Measurements from ENCODE around the gene NR5A2. TPM values are rescaled to one million over a fixed set of nuclear protein-coding genes. Genes with fewer than 3 reads are reported as not detected.

Gene NR5A2
- total and polyA plus RNA-seq, 10 of the 15 experiments (the other 5 are each of a cell fraction or from before 2014, with no cell fraction given) = 0.02 to 0.60 (median 0.15) TPM; not detected in 1

- H3K79me2 ChIP-seq (ENCODE audit: control insufficient read depth, insufficient read depth, low read length) = no peaks in the 10 kb centered on the region
- peak; percentile 72 for ATAC-seq
- no peaks in the 10 kb centered on the region for H3K36me3 ChIP-seq (ENCODE audit: control insufficient read depth in 2 of 2, insufficient read depth in 2 of 2, low read length in 1 of 2)
- no peak for DNase-seq (ENCODE audit: low read depth, low spot score)
- H3K4me1 ChIP-seq (ENCODE audit: control insufficient read depth, insufficient read depth, low read length) = no peaks in the 10 kb centered on the region
- H3K9me3 ChIP-seq (replicated peaks; ENCODE audit: control insufficient read depth, insufficient read depth, low read length) = no peaks in the 10 kb centered on the region
- in situ Hi-C loops (cut with MboI) = no loop called here
- ChIA-PET RAD21 (ENCODE audit: unreplicated experiment) (interaction anchor here (1.0 kb wide), 1 partner anchor 11 kb away, joined by 3 read pairs; no protein-coding TSS in a partner anchor), SMC1A (ENCODE audit: uncharacterized antibody, unreplicated experiment) (interaction anchor here (0.6 to 1.3 kb wide), 5 partner anchors 9 to 216 kb away, joined by 3 to 5 read pairs (median 3); no protein-coding TSS in a partner anchor), CTCF (interaction anchor here (0.7 to 1.0 kb wide), 2 partner anchors 9 to 186 kb away, joined by 3 to 6 read pairs; no protein-coding TSS in a partner anchor), POLR2A (no interaction called here)
- intact Hi-C loops (cut with micrococcal nuclease; ENCODE audit: unreplicated experiment) = no loop called here
- H3K27me3 ChIP-seq (replicated peaks in 1 of 2; ENCODE audit: control insufficient read depth in 2 of 2, insufficient read depth in 2 of 2, low read length in 1 of 2) = no peaks in the 10 kb centered on the region; a peak in 2 of 4 replicates
- no peak overlapping the region for H2AFZ ChIP-seq (ENCODE audit: control insufficient read depth, low read depth, low read length)
- H3K4me3 ChIP-seq = no peak overlapping the region
- TF ChIP-seq, protein P1, sequence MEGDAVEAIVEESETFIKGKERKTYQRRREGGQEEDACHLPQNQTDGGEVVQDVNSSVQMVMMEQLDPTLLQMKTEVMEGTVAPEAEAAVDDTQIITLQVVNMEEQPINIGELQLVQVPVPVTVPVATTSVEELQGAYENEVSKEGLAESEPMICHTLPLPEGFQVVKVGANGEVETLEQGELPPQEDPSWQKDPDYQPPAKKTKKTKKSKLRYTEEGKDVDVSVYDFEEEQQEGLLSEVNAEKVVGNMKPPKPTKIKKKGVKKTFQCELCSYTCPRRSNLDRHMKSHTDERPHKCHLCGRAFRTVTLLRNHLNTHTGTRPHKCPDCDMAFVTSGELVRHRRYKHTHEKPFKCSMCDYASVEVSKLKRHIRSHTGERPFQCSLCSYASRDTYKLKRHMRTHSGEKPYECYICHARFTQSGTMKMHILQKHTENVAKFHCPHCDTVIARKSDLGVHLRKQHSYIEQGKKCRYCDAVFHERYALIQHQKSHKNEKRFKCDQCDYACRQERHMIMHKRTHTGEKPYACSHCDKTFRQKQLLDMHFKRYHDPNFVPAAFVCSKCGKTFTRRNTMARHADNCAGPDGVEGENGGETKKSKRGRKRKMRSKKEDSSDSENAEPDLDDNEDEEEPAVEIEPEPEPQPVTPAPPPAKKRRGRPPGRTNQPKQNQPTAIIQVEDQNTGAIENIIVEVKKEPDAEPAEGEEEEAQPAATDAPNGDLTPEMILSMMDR (IDR thresholded peaks at IDR 0.05 in 2 of 3, conservative IDR thresholded peaks at IDR 0.05 in 1 of 3; ENCODE audit: control insufficient read depth in 2 of 3, extremely low read depth in 1 of 3, insufficient read depth in 1 of 3, low read depth in 3 of 3, low read length in 3 of 3) = peak; percentile 23 to 36 (median 31); a peak in 2 of 6 replicates
- peak; percentile 33 for TF ChIP-seq RAD21 (IDR thresholded peaks at IDR 0.05; ENCODE audit: insufficient read depth, low read depth, low read length)
- TF ChIP-seq IKZF2 (IDR thresholded peaks at IDR 0.05) = no peak
- no peak overlapping the region for H3K9ac ChIP-seq (ENCODE audit: control insufficient read depth, insufficient read depth, low read length)
- no peaks in the 10 kb centered on the region for H4K20me1 ChIP-seq (ENCODE audit: control insufficient read depth, insufficient read depth)
- no TSS peak for BruUV-seq (replicated peaks)
- no peak for FAIRE-seq
- no peak overlapping the region for H3K4me2 ChIP-seq (ENCODE audit: control insufficient read depth, insufficient read depth)
- no peak overlapping the region for H3K27ac ChIP-seq (ENCODE audit: control insufficient read depth, insufficient read depth)
- WGBS (ENCODE audit: insufficient coverage, insufficient replicate concordance, low lambda C conversion rate, missing lambda C conversion rate) = 23% methylated on average over 5 of the region's 5 CpGs
These were observed 63.0 kb downstream of the NR5A2 start for GRCh38 chr1:200090252-200091159.

Data from GM12878 (cell line).